ENCODE data around the gene PSORS1C1.

- TF ChIP-seq CTCF (IDR thresholded peaks at IDR 0.05) (no peak), POLR2A (IDR thresholded peaks at IDR 0.05) (no peak), EP300 (IDR thresholded peaks at IDR 0.05) (no peak)
Measured at GRCh38 chr6:31169123-31169857, 54.7 kb downstream of the PSORS1C1 start.
